NCI-H128 (cell line): ENCODE data around the gene IVL.

Experiments
- DNase-seq: peaks from one replicate; lab custom pipeline; 2025; ENCODE audit not compliant: unreplicated experiment; lab: John Stamatoyannopoulos, UW

The IVL gene, protein sequence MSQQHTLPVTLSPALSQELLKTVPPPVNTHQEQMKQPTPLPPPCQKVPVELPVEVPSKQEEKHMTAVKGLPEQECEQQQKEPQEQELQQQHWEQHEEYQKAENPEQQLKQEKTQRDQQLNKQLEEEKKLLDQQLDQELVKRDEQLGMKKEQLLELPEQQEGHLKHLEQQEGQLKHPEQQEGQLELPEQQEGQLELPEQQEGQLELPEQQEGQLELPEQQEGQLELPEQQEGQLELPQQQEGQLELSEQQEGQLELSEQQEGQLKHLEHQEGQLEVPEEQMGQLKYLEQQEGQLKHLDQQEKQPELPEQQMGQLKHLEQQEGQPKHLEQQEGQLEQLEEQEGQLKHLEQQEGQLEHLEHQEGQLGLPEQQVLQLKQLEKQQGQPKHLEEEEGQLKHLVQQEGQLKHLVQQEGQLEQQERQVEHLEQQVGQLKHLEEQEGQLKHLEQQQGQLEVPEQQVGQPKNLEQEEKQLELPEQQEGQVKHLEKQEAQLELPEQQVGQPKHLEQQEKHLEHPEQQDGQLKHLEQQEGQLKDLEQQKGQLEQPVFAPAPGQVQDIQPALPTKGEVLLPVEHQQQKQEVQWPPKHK

DNA sequence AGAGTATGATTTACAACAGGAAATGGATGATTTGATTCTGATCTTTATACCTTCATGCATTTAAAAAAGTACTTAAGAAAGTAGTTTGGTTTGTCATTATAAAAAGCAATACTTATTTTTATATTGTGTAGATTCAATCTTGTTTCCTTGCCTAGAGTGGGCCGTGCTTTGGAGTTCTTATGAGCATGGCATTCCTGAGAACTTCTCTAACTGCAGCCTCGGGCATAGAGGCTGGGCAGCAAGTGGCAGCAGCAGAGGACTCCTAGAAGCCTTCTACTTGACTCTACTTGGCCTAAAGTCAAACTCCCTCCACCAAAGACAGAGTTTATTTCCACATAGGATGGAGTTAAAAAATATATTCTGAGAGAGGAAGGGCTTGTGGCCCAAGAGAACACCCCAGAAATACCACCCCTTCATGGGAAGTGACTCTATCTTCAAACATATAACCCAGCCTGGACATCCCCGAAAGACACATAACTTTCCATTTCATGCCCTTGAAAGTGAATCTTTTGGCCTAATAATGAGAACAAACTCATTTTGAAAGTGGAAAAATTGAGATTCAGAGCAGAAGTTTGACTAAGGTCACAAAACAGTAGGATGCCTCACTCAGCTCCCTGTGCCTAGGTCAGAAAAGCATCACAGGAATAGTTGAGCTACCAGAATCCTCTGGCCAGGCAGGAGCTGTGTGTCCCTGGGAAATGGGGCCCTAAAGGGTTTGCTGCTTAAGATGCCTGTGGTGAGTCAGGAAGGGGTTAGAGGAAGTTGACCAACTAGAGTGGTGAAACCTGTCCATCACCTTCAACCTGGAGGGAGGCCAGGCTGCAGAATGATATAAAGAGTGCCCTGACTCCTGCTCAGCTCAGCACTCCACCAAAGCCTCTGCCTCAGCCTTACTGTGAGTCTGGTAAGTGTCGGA lies at the start of gene IVL:
Gene IVL (plus strand): TSS at position 861 of the 916 bp plus-strand sequence. CDS start 1,252 bp downstream, outside the sequence.
- no peak for DNase-seq

DNA sequence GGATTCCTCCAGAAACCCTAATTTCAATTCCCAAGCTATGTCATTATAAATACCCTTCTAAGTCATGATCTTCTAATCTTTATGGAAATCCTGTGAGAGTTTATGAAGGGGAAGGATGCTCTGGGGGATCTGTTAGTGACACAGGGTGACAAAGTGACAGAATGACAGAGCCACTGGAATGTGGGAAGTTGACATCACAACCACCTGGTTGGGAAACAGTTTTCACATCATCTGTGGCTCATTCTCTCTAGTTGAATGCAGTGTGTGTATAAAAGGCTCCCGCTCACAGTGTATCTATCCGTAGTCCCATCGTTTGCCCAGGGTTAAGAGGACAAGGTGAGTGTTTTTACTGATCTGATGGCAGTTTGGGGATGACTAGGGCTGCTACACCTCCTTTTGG lies 48.6 kb upstream of the IVL start, which contains the start of gene LCE7A:
Gene LCE7A (plus strand): TSS at position 301 of the 400 bp plus-strand sequence. CDS start 702 bp downstream, outside the sequence.
- DNase-seq = no peak

GRCh38 chr1:152860129-152860528 lies 48.2 kb upstream of the IVL start:
- no peak for DNase-seq

GRCh38 chr1:152861374-152861773 lies 47.0 kb upstream of the IVL start:
- no peak for DNase-seq

DNA sequence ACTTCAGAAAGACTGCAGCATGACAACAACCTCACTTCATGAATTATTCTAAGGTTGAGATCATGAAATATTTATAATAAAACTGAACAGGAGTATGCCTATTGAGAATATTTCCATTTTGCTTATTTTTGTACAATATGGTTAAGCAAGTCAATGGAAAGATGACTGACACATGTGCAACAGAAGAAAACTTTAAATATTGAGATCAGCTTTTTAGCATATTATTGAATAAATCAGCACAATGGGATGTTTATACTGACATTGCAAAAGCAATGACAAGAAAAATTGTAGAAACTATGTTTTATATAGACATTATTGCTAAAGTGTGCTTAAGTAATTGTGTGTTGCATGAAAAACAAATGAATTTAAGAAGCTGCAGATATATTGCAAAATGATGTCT lies 43.9 kb upstream of the IVL start:
- DNase-seq = no peak

DNA sequence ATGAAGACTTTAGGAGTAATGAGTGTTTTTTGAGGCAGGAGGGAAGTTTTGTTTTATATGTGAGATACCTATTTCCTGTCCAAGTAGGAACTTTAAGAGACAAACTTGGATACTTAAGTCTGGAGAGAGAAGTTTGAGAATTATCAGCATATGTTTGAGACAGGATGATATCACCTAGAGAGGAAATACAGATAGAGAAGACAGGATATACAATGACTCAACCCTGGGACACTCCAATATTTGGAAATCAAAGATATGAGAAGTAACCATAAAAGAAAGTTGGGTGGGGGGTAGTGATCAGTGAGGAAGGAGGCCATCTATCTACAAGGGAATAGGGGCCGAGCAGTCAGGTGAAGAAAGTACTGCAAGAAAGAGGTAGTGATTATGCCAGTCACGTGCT lies 42.0 kb upstream of the IVL start:
- DNase-seq = no peak

GRCh38 chr1:152869808-152870419 lies 38.4 kb upstream of the IVL start:
- DNase-seq = peak; percentile 35

DNA sequence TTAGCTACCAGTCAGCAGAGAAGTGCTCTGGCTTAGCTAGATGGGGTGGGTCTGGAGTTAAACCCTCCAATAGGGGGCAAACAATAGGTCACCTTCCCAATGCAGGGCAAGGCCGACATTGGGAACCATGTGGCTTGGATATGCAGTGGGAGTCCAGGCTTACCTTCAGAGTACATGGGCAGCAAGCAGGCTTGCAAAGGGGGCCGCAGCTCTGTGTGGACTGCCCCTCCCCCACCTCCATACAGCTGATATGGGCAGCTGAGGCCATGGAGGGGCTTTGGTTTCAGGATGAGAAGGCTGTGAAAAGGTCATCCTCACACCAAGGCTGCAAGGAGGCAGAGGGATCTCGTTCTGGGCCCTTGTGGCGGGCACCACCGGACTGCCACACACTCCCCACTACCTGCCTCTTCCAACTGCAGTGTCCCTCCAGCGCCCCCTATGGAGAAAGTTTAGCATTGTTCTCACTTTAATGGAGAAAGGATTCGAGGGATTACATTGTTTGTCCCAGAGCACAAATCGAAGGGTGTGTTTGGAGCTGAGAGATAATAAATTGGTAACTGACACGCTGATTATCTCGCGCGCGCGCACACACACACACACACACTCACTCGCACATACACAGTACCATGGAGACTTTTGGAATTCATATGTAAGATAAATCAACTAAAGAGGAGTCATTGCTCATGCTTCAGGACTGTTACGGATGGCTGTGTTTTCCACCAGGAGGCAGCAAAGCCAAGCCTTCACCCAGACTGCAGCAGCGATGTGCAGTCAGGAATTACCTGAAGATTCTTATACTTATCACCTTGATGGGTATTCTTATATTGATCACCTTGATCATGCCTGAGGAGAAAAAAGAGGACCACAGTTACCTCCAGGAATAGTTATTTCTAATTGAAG lies 37.3 kb upstream of the IVL start:
- no peak for DNase-seq

- no peak for DNase-seq
Measured at GRCh38 chr1:152871731-152872126, 36.6 kb upstream of the IVL start.

GRCh38 chr1:152873495-152873894 lies 34.9 kb upstream of the IVL start:
- DNase-seq = no peak

- DNase-seq = no peak
Measured at GRCh38 chr1:152876827-152877226, 31.5 kb upstream of the IVL start.

DNA sequence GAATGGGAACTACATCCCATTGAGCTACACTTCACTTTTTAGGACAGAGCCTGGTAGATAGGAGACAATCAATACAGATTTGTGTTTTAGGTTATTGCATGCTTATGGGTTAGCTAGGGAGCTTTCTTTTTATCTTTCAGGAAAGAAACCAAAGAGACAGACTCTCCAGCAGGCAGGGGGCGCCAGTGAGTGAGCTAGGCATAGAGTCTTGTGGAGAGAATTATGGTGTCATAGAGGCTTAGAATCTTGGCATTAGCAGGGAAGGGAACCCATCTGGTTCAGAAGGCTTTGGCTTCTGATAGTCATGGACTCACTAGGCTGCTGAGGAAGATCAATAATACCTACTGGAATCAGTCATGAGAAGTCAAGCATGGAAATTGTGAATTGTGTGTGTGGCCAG lies 30.3 kb upstream of the IVL start, which contains the start of gene SMCP:
Gene SMCP (plus strand): TSS at position 281 of the 400 bp plus-strand sequence. CDS start 6,101 bp downstream, outside the sequence.
- no peak for DNase-seq

DNA sequence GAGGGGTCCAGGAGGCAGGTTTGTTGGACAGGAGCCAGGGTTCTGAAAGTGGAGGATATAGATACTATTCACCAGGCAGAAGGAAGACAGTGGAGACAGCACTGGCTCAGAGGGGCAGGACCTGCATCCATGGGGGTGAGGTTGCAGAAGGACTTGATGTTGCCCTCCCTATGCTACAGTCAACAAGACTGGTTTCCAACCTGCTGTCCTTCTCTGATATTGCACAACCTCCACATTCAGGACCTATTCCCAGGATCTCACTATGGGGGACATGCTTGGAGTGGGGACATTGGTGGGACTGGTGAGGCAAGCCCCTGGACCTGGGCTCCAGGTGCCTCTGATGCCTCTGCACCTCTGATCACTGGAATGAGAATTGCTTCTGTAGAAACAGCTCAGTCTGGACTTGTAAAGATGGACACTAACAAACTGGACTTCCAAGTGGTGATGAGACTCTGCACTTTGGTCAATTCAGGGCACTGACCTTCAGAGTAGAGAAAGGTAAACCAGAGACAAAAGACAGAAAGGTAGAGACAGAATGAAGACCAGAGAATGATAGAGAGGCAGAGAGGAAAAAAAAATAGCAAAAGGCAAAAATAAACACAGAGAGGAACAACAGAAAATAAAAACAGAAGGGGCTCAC lies 28.7 kb upstream of the IVL start:
- DNase-seq = no peak

GRCh38 chr1:152880316-152880715 lies 28.0 kb upstream of the IVL start:
- DNase-seq = no peak

DNA sequence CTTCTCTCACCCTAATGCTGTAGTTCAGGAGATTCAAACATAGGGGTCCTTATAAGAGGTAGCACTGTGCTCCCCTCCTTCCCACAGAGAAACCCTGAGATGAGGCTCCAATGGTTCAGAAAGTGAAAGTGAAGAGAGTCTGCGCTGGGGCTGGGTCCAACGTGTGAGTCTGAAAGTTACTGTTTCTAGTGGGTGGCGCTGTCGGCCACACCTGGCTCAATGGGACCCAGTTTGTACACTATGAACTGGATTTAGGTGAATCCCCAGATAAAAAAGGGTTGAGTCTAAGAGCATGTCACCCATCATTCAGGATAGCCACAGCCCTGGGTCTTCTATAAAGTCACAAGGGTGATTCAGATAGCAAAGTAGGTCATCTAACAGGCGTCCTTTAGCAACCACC lies 27.4 kb upstream of the IVL start:
- no peak for DNase-seq

DNA sequence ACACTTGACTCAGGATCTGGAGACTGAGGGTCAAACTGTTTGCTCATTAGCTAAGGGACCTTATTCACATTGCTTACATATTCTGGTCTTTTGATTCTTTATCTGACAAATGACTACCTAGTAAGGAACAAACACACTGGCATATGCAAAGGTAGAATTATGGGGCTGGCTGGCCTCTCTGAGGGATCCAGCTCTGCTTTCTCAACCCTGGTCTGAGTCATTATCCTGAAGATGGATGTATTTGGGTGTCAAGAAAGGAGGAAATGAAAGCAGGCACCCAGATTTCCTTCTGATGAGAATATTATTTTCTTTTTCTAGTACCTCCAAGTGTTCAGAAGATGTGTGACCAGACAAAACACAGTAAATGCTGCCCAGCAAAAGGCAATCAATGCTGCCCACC lies 24.3 kb upstream of the IVL start:
- DNase-seq = no peak

DNA sequence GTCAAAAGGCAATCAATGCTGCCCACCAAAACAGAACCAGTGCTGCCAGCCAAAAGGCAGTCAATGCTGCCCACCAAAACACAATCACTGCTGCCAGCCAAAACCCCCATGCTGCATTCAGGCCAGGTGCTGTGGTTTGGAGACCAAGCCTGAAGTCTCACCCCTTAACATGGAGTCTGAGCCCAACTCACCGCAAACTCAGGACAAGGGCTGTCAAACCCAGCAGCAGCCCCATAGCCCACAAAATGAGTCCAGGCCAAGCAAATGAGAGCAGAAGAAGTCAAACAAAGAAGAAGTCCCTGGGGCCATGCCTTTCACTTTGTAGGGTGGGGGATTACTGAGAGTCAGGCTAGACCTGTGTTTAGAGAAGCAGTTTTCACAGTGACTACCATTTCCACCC lies 23.8 kb upstream of the IVL start:
- DNase-seq = no peak

GRCh38 chr1:152884966-152885624 lies 23.3 kb upstream of the IVL start:
- no peak for DNase-seq

GRCh38 chr1:152886085-152886484 lies 22.3 kb upstream of the IVL start:
- DNase-seq = no peak
